GM23338 (cell line): ENCODE results near the gene HMGXB3. TPM values are rescaled to one million over a fixed set of nuclear protein-coding genes. Genes with fewer than 3 reads are reported as not detected.

Experiments used
- ATAC-seq: fragments of 200-7000 bp; cut with Tn5 transposase; 3 replicates; pipeline ENCODE4 v1.9.1; 2020
- DNase-seq: peaks from one replicate; pipeline ENCODE4 v3.0.0-alpha.2; 2015; ENCODE audit warnings: low spot score
- H2AFZ ChIP-seq: fragments of 200-600 bp; sonication (generic); 2 replicates; pipeline ENCODE4 v1.8.0; 2016; ENCODE audit warnings: antibody characterized with exemption, mild to moderate bottlenecking, moderate library complexity
- H3F3A ChIP-seq: fragments of 200-600 bp; sonication (generic); replicated peaks from 2 replicates; pipeline ENCODE4 v1.8.0; 2017; ENCODE audit warnings: antibody characterized with exemption, mixed run types, low read depth
- H3K27ac ChIP-seq: fragments of 200-600 bp; sonication (generic); 2 replicates; pipeline ENCODE4 v1.6.1; 2016; ENCODE audit warnings: low read depth
- H3K27me3 ChIP-seq: fragments of 200-600 bp; sonication (generic); 2 replicates; pipeline ENCODE4 v1.8.0; 2016; ENCODE audit warnings: mild to moderate bottlenecking, mixed run types, moderate library complexity; ENCODE audit not compliant: insufficient read depth
- H3K36me3 ChIP-seq: fragments of 200-600 bp; sonication (generic); 2 replicates; pipeline ENCODE4 v1.8.0; 2016; ENCODE audit warnings: mild to moderate bottlenecking; ENCODE audit not compliant: insufficient read depth
- H3K4me1 ChIP-seq: fragments of 200-600 bp; sonication (generic); 2 replicates; pipeline ENCODE4 v1.8.0; 2016; ENCODE audit warnings: mild to moderate bottlenecking, moderate library complexity; ENCODE audit not compliant: insufficient read depth
- H3K4me2 ChIP-seq: fragments of 200-600 bp; sonication (generic); 2 replicates; pipeline ENCODE4 v1.7.1; 2017; ENCODE audit warnings: mixed run types
- H3K4me3 ChIP-seq: fragments of 200-600 bp; sonication (generic); 2 replicates; pipeline ENCODE4 v1.6.1; 2016; ENCODE audit warnings: mixed run types
- H3K79me2 ChIP-seq: fragments of 200-600 bp; sonication (generic); replicated peaks from 2 replicates; pipeline ENCODE4 v1.8.0; 2017; ENCODE audit warnings: mild to moderate bottlenecking; ENCODE audit not compliant: insufficient read depth
- H3K9me2 ChIP-seq: fragments of 200-600 bp; sonication (generic); 2 replicates; pipeline ENCODE4 v1.8.0; 2017; ENCODE audit not compliant: insufficient read depth
- H4K20me1 ChIP-seq: fragments of 200-600 bp; sonication (generic); replicated peaks from 2 replicates; pipeline ENCODE4 v1.8.0; 2017; ENCODE audit warnings: mild to moderate bottlenecking; ENCODE audit not compliant: insufficient read depth
- H3K27ac Mint-ChIP-seq: 2 replicates; pipeline ENCODE4 v1.8.0; 2020; ENCODE audit warnings: inconsistent platforms, mild to moderate bottlenecking, moderate library complexity, mixed read lengths
- H3K27me3 Mint-ChIP-seq: 3 replicates; pipeline ENCODE4 v1.8.0; 2022; ENCODE audit warnings: low read depth, mild to moderate bottlenecking, moderate library complexity, mixed read lengths, inconsistent platforms; ENCODE audit not compliant: insufficient read depth, poor library complexity
- H3K36me3 Mint-ChIP-seq: 3 replicates; pipeline ENCODE4 v1.8.0; 2021; ENCODE audit warnings: low read depth, mild to moderate bottlenecking, inconsistent platforms, moderate library complexity, mixed read lengths
- H3K4me1 Mint-ChIP-seq: 3 replicates; pipeline ENCODE4 v1.8.0; 2020; ENCODE audit warnings: mild to moderate bottlenecking, inconsistent platforms, mixed read lengths
- H3K4me3 Mint-ChIP-seq: 3 replicates; pipeline ENCODE4 v1.8.0; 2021; ENCODE audit warnings: moderate library complexity, mild to moderate bottlenecking, inconsistent platforms, mixed read lengths
- H3K9me3 Mint-ChIP-seq: 3 replicates; pipeline ENCODE4 v1.8.0; 2020; ENCODE audit warnings: moderate library complexity, mild to moderate bottlenecking, inconsistent platforms, mixed read lengths
- CREB1 ChIP-seq: fragments of 250-450 bp; sonication (Bioruptor Pico); IDR thresholded peaks from 2 replicates; pipeline ENCODE4 v1.5.0; 2020; ENCODE audit warnings: low read depth, mild to moderate bottlenecking, moderate library complexity
- CTCF ChIP-seq, 2 experiments: fragments of 200-600 bp in 1 of 2; sonication (generic) in 1 of 2; conservative IDR thresholded peaks; 2 replicates each; pipeline versions ENCODE4 v1.5.1 to v1.6.1; 2016 to 2017; ENCODE audit warnings: antibody characterized with exemption in 2 of 2, low read depth in 2 of 2, mild to moderate bottlenecking in 2 of 2, moderate library complexity in 1 of 2
- ETS1 ChIP-seq: IDR thresholded peaks from 2 replicates; pipeline ENCODE4 v1.6.1; 2016; ENCODE audit warnings: antibody characterized with exemption
- EZH2 ChIP-seq: fragments of 200-600 bp; sonication (generic); IDR thresholded peaks from one replicate; pipeline ENCODE4 v1.8.0; 2017; ENCODE audit warnings: antibody characterized with exemption, mild to moderate bottlenecking, low read depth; ENCODE audit not compliant: unreplicated experiment
- EZH2phosphoT487 ChIP-seq: fragments of 200-600 bp; sonication (generic); IDR thresholded peaks from one replicate; pipeline ENCODE4 v1.8.1; 2018; ENCODE audit warnings: antibody characterized with exemption; ENCODE audit not compliant: unreplicated experiment
- JUNB ChIP-seq: IDR thresholded peaks from one replicate; pipeline ENCODE4 v1.6.1; 2016; ENCODE audit warnings: antibody characterized with exemption; ENCODE audit not compliant: unreplicated experiment
- NANOG ChIP-seq: IDR thresholded peaks from 2 replicates; pipeline ENCODE4 v1.6.1; 2016; ENCODE audit warnings: antibody characterized with exemption, borderline replicate concordance
- POLR2AphosphoS5 ChIP-seq: IDR thresholded peaks from 2 replicates; pipeline ENCODE4 v1.6.1; 2016; ENCODE audit warnings: antibody characterized with exemption, low read depth
- REST ChIP-seq: IDR thresholded peaks from one replicate; pipeline ENCODE4 v1.6.1; 2018; ENCODE audit warnings: antibody characterized with exemption; ENCODE audit not compliant: unreplicated experiment
- STAT1 ChIP-seq: IDR thresholded peaks from one replicate; pipeline ENCODE4 v1.6.1; 2016; ENCODE audit warnings: antibody characterized with exemption; ENCODE audit not compliant: unreplicated experiment
- ZNF114 ChIP-seq: fragments of 250-450 bp; sonication (Bioruptor Pico); IDR thresholded peaks from 2 replicates; pipeline ENCODE4 v1.5.0; 2020; ENCODE audit warnings: mild to moderate bottlenecking, moderate library complexity
- ZNF331 ChIP-seq: fragments of 250-450 bp; sonication (Bioruptor Pico); IDR thresholded peaks from 2 replicates; pipeline ENCODE4 v1.5.0; 2020; ENCODE audit warnings: low read depth, mild to moderate bottlenecking, moderate library complexity
- ZNF462 ChIP-seq: fragments of 250-450 bp; sonication (Bioruptor Pico); IDR thresholded peaks from 2 replicates; pipeline ENCODE4 v1.5.0; 2020; ENCODE audit warnings: mild to moderate bottlenecking, moderate library complexity
- polyA plus RNA-seq: library from polyadenylated mRNA; unstranded; fragments of >200 nt; fragmentation: Nextera tagmentation; extraction: Ambion mirVana; gene quantifications from 2 replicates; pipeline ENCODE4 v1.2.1, GENCODE V29; 2016
- total RNA-seq: library from RNA; depleted of rRNA; stranded (reverse); fragments of >200 nt; shearing (Covaris generic); gene quantifications from 2 replicates; pipeline ENCODE4 v1.2.3, GENCODE V29; 2014

Gene HMGXB3
- total and polyA plus RNA-seq, 2 experiments from 2014 or later = 9.4 to 37.9 TPM

GRCh38 chr5:150023136-150023535, 22.6 kb downstream of the HMGXB3 start:
- H3K36me3 Mint-ChIP-seq = peaks cover 70% of the 10 kb centered on the region
- Histone ChIP-seq H3K79me2 (no peaks in the 10 kb centered on the region; the same call in 1 of the 2 replicates), H3K9me2 (no peaks in the 10 kb centered on the region), H3K36me3 (peaks cover 46% of the 10 kb centered on the region), H3K4me3 (no peak overlapping the region), H3K4me2 (no peak overlapping the region), H2AFZ (no peak overlapping the region), H3K4me1 (no peaks in the 10 kb centered on the region; the same call in 1 of the 2 replicates), H3K27ac (no peak overlapping the region), H3F3A (0 out of 2 replicates have a peak, but pooled peaks cover 2% of the 10 kb centered on the region), H3K27me3 (no peaks in the 10 kb centered on the region), H4K20me1 (no peaks in the 10 kb centered on the region; the same call in 1 of the 2 replicates)
- no peak for ATAC-seq
- no peak for TF ChIP-seq REST
- TF ChIP-seq ZNF331 = no peak
- no peak for TF ChIP-seq ZNF114 (CRISPR knock-in tag)
- TF ChIP-seq STAT1 = no peak
- TF ChIP-seq EZH2 = no peak
- no peak for TF ChIP-seq JUNB
- no peak for TF ChIP-seq NANOG
- TF ChIP-seq CTCF (conservative IDR thresholded peaks at IDR 0.05; ENCODE audit: low read depth in 2 of 2) = no peak
- no peak for TF ChIP-seq EZH2phosphoT487
- no peak for TF ChIP-seq CREB1 (CRISPR knock-in tag)
- no peak for TF ChIP-seq ZNF462 (CRISPR knock-in tag)
- TF ChIP-seq POLR2AphosphoS5 = no peak
- TF ChIP-seq ETS1 = no peak
- H3K9me3 Mint-ChIP-seq = no peaks in the 10 kb centered on the region
- no peak overlapping the region for H3K4me3 Mint-ChIP-seq
- H3K4me1 Mint-ChIP-seq = peaks cover 25% of the 10 kb centered on the region
- DNase-seq = no peak
- H3K27me3 Mint-ChIP-seq = peaks cover 4% of the 10 kb centered on the region
- H3K27ac Mint-ChIP-seq = no peak overlapping the region
